KMS-11 (cell line): ENCODE results near the gene LCP2.
"Not testable (repeated sequence)": the region's sequence is repeated elsewhere in the genome, so short reads cannot be mapped to it uniquely, and the experiment has no call there.

Experiments
- H2AFZ ChIP-seq: fragments of 200-600 bp; sonication (generic); 2 replicates; pipeline ENCODE4 v1.6.1; 2016; ENCODE audit warnings: antibody characterized with exemption, mixed run types, low read depth
- H3K27ac ChIP-seq: fragments of 200-600 bp; sonication (generic); 2 replicates; pipeline ENCODE4 v1.6.1; 2016; ENCODE audit warnings: mild to moderate bottlenecking, mixed run types
- H3K27me3 ChIP-seq: fragments of 200-600 bp; sonication (generic); 2 replicates; pipeline ENCODE4 v1.6.1; 2017; ENCODE audit warnings: mild to moderate bottlenecking, low read depth, mixed run types, moderate library complexity; ENCODE audit not compliant: insufficient read depth
- H3K36me3 ChIP-seq: fragments of 200-600 bp; sonication (generic); 2 replicates; pipeline ENCODE4 v1.6.1; 2017; ENCODE audit warnings: mild to moderate bottlenecking, mixed run types; ENCODE audit not compliant: insufficient read depth
- H3K4me1 ChIP-seq: fragments of 200-600 bp; sonication (generic); 2 replicates; pipeline ENCODE4 v1.6.1; 2016; ENCODE audit warnings: mild to moderate bottlenecking, low read depth, mixed run types; ENCODE audit not compliant: poor library complexity, severe bottlenecking
- H3K4me2 ChIP-seq: fragments of 200-600 bp; sonication (generic); 2 replicates; pipeline ENCODE4 v1.7.0; 2016; ENCODE audit warnings: mild to moderate bottlenecking, mixed run types
- H3K4me3 ChIP-seq: fragments of 200-600 bp; sonication (generic); IDR thresholded peaks from 2 replicates; pipeline ENCODE4 v1.6.1; 2017; ENCODE audit warnings: low read depth, low read length, mixed read lengths; ENCODE audit not compliant: insufficient read depth
- H3K79me2 ChIP-seq: fragments of 200-600 bp; sonication (generic); 2 replicates; pipeline ENCODE4 v1.6.1; 2016; ENCODE audit warnings: low read depth, mixed run types; ENCODE audit not compliant: insufficient read depth
- H3K9ac ChIP-seq: fragments of 200-600 bp; sonication (generic); 2 replicates; pipeline ENCODE4 v1.6.1; 2016; ENCODE audit warnings: mild to moderate bottlenecking, mixed run types
- H4K20me1 ChIP-seq: fragments of 200-600 bp; sonication (generic); 2 replicates; pipeline ENCODE4 v1.6.1; 2016; ENCODE audit warnings: mild to moderate bottlenecking, mixed run types; ENCODE audit not compliant: insufficient read depth
- TF ChIP-seq, protein P1 (sequence below): fragments of 200-600 bp; sonication (generic); conservative IDR thresholded peaks from 2 replicates; pipeline ENCODE4 v1.6.1; 2017; ENCODE audit warnings: low read depth, mild to moderate bottlenecking, antibody characterized with exemption, low read length, moderate library complexity, mixed read lengths

Gene LCP2

DNA sequence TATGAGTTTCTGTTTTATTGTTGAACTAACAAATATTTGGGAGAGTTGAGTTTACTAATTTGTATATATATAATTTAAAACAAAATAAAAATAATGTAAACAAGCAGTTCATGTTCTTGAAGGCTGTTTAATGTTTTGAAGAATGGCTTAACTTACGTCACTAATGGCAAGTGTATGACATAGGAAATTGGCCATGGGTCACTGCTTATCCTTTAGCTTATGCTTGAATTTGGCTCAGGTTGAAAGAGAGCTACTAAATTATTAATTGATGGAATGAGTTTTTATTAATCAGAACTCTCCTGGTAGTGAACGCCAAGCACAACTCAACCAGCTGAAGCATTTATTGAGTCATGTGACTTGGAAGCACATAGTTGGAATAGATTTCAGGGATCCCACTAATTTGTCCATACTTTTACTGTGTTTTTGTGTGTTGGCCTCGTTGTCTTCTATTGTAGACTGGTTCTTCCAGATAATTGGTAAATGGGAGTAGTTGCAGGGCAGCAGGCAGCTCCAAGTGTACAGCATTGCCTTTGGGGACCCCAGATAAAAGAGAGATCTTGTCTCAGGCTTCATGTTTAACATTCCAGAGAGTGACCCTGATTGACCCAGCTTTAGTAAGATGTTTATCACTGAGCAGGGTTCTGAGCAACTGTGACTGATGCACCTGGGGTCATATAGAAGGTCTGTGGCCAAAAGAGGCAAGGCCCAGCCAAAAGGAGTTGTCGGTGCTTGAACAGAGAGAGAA is 51.3 kb downstream of the LCP2 start:
- H3K4me1 ChIP-seq: no peaks in the 10 kb centered on the region
- H3K4me3 ChIP-seq: no peak overlapping the region
- H3K36me3 ChIP-seq: no peaks in the 10 kb centered on the region
- H3K4me2 ChIP-seq: no peak overlapping the region
- H3K9ac ChIP-seq: no peak overlapping the region
- no peaks in the 10 kb centered on the region for H3K27me3 ChIP-seq
- H4K20me1 ChIP-seq: no peaks in the 10 kb centered on the region
- no peak overlapping the region for H3K27ac ChIP-seq
- H3K79me2 ChIP-seq: no peaks in the 10 kb centered on the region
- H2AFZ ChIP-seq: no peak overlapping the region
- TF ChIP-seq, protein P1, sequence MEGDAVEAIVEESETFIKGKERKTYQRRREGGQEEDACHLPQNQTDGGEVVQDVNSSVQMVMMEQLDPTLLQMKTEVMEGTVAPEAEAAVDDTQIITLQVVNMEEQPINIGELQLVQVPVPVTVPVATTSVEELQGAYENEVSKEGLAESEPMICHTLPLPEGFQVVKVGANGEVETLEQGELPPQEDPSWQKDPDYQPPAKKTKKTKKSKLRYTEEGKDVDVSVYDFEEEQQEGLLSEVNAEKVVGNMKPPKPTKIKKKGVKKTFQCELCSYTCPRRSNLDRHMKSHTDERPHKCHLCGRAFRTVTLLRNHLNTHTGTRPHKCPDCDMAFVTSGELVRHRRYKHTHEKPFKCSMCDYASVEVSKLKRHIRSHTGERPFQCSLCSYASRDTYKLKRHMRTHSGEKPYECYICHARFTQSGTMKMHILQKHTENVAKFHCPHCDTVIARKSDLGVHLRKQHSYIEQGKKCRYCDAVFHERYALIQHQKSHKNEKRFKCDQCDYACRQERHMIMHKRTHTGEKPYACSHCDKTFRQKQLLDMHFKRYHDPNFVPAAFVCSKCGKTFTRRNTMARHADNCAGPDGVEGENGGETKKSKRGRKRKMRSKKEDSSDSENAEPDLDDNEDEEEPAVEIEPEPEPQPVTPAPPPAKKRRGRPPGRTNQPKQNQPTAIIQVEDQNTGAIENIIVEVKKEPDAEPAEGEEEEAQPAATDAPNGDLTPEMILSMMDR: no peak

- not testable (repeated sequence) for H3K27ac ChIP-seq, H4K20me1 ChIP-seq, H3K4me1 ChIP-seq, H3K4me2 ChIP-seq, H3K27me3 ChIP-seq, H3K79me2 ChIP-seq, H3K4me3 ChIP-seq, H3K36me3 ChIP-seq, H3K9ac ChIP-seq, H2AFZ ChIP-seq
Observed at GRCh38 chr5:170245436-170245835, 52.1 kb downstream of the LCP2 start.

DNA sequence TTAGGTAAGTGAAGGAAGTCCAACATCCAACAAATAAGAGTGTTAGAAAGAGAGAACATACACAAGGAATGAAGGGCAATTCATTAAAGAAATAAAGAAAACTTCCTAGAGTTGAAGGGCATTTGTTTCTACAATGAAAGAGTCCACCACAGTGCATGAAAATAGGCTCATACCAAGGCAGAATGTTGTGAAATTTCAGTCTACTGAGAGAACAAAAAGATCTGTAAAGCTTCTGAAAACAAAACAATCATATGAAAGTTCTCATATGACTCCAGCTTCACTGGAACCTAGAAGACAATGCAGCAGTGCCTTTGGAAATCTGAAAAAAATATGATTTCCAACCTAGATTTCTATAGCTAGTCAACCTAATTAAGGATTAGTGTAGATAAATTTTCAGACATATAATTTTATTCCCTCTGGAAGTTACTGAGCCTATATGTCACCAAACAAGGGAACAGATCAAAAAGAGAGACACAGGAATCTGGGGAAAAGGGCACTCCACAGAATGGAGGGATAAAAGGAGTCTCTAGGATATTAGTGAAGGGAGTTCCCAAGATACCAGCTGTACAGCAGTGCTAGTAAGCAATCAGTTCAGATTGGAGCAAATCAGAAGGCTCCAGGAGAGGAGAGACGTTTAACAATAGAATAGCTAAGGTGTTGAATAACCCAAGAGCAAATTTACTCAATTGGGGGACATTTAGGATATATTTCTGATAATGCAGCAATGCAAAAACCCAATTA is 59.0 kb downstream of the LCP2 start:
- Histone ChIP-seq H3K4me3 (no peak overlapping the region), H3K27ac (no peak overlapping the region), H2AFZ (no peak overlapping the region), H3K9ac (no peak overlapping the region), H3K79me2 (no peaks in the 10 kb centered on the region), H4K20me1 (no peaks in the 10 kb centered on the region), H3K4me1 (no peaks in the 10 kb centered on the region), H3K36me3 (no peaks in the 10 kb centered on the region), H3K27me3 (no peaks in the 10 kb centered on the region), H3K4me2 (no peak overlapping the region)
- TF ChIP-seq, protein P1: no peak

GRCh38 chr5:170235876-170236864 is 61.4 kb downstream of the LCP2 start:
- Histone ChIP-seq H3K4me2 (no peak overlapping the region), H3K4me3 (no peak overlapping the region), H3K27ac (no peak overlapping the region), H4K20me1 (no peaks in the 10 kb centered on the region), H3K9ac (no peak overlapping the region), H3K27me3 (no peaks in the 10 kb centered on the region), H3K36me3 (no peaks in the 10 kb centered on the region), H3K79me2 (no peaks in the 10 kb centered on the region), H3K4me1 (no peaks in the 10 kb centered on the region), H2AFZ (no peak overlapping the region)
- TF ChIP-seq, protein P1: no peak
